Stimulated activated CD4-positive, alpha-beta T cell treated with anti-CD3 and anti-CD28 coated beads, Interleukin-1b, Interleukin-23, amount 100 ng/mL, for 24 hours (primary cell): ENCODE measurements around the gene FUT1.
"Not testable (repeated sequence)": the region's sequence is repeated elsewhere in the genome, so short reads cannot be mapped to it uniquely, and the experiment has no call there.

ENCODE experiments used
- DNase-seq, 4 experiments: peaks; one replicate each; pipeline ENCODE4 v3.0.0-alpha.2; 2020; ENCODE audit warnings: low read depth in 4 of 4, low spot score in 1 of 4

The FUT1 gene

GRCh38 chr19:48768994-48769713 lies 16.7 kb upstream of the FUT1 start:
- DNase-seq = no peak

GRCh38 chr19:48768171-48768753 lies 15.8 kb upstream of the FUT1 start:
- not testable (repeated sequence) for DNase-seq

- not testable (repeated sequence) for DNase-seq
Measured at GRCh38 chr19:48765816-48766215, 13.4 kb upstream of the FUT1 start.

- DNase-seq = no peak
Measured at GRCh38 chr19:48760504-48761205, 8.2 kb upstream of the FUT1 start.

- DNase-seq = no peak
Measured at GRCh38 chr19:48757741-48758144, 5.3 kb upstream of the FUT1 start.

GRCh38 chr19:48757089-48757675 lies 4.7 kb upstream of the FUT1 start:
- no peak for DNase-seq

- DNase-seq = no peak
Measured at GRCh38 chr19:48756686-48757085, 4.2 kb upstream of the FUT1 start.

GRCh38 chr19:48756212-48756611 lies 3.8 kb upstream of the FUT1 start:
- no peak for DNase-seq

GRCh38 chr19:48755787-48756186 lies 3.3 kb upstream of the FUT1 start:
- DNase-seq = no peak

- no peak for DNase-seq
Measured at GRCh38 chr19:48755084-48755641, 2.7 kb upstream of the FUT1 start, which contains the start of gene FGF21. FGF21 (plus strand) TSS chr19:48755524; CDS start chr19:48756237, 713 bp downstream.

GRCh38 chr19:48751845-48752495 lies 471 bp downstream of the FUT1 start:
- DNase-seq = no peak

- DNase-seq = no peak
Measured at GRCh38 chr19:48750771-48751504, 1.5 kb downstream of the FUT1 start.

GRCh38 chr19:48750351-48750750 lies 2.1 kb downstream of the FUT1 start:
- no peak for DNase-seq

- no peak for DNase-seq
Measured at GRCh38 chr19:48749571-48750198, 2.8 kb downstream of the FUT1 start.

- DNase-seq = peak in 2 of 4 experiments; percentile 28 to 41
Measured at GRCh38 chr19:48746738-48747575, 5.5 kb downstream of the FUT1 start, which contains the start of gene IZUMO1. IZUMO1 (minus strand) TSS chr19:48746909; CDS start chr19:48745859, 1,050 bp downstream.

GRCh38 chr19:48746110-48746509 lies 6.3 kb downstream of the FUT1 start:
- DNase-seq = no peak

- DNase-seq = peak in 2 of 4 experiments; percentile 21 to 42
Measured at GRCh38 chr19:48745208-48745995, 7.0 kb downstream of the FUT1 start.

- no peak for DNase-seq
Measured at GRCh38 chr19:48742096-48742495, 10.3 kb downstream of the FUT1 start.
